ENCODE data around the gene PRSS2. TPM values are rescaled to one million over a fixed set of nuclear protein-coding genes. Genes with fewer than 3 reads are reported as not detected.

Gene PRSS2
- total RNA-seq, 2 donors from 2014 or later = 0.76 TPM; not detected in 1

DNA sequence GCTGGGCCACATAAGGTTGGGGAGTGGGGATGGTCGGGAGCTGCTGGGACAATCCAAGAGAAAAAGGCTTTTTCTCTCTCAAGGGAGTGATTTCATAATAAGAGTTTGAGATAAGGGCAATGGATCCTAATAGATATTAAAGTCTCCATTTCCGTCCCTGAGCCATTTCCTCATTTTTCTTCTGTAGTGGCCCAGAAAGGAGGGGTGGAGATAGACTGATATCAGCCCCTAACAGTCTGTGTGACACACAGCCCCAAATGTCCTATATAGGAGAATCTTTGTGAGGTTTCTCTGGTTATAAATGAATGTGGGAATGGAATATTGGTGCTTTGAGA lies 35.2 kb downstream of the PRSS2 start:
- Mint-ChIP-seq H3K4me1 (ENCODE audit: low read depth in 2 of 2) (peaks cover 87 to 98% of the 10 kb centered on the region in 2 donors), H3K4me3 (peak overlapping the region; percentile 86), H3K9me3 (peaks cover 10% of the 10 kb centered on the region), H3K27ac (peak overlapping the region; percentile 94 to 97), H3K36me3 (peaks cover 35% of the 10 kb centered on the region), H3K27me3 (no peaks in the 10 kb centered on the region)
- no peak for ATAC-seq
- DNase-seq (ENCODE audit: low spot score) = no peak

- peaks cover 10% of the 10 kb centered on the region for H3K9me3 Mint-ChIP-seq
- H3K36me3 Mint-ChIP-seq = peaks cover 30% of the 10 kb centered on the region
- ATAC-seq (no peak), DNase-seq (ENCODE audit: low spot score) (no peak)
- no peaks in the 10 kb centered on the region for H3K27me3 Mint-ChIP-seq
- H3K27ac Mint-ChIP-seq = peak overlapping the region; percentile 94 to 97
- peaks cover 86 to 95% of the 10 kb centered on the region in 2 donors for H3K4me1 Mint-ChIP-seq (ENCODE audit: low read depth in 2 of 2)
- peak overlapping the region; percentile 86 for H3K4me3 Mint-ChIP-seq
These were observed 36.2 kb downstream of the PRSS2 start for GRCh38 chr7:142806957-142807356.

GRCh38 chr7:142807855-142808460 lies 37.2 kb downstream of the PRSS2 start:
- peaks cover 20% of the 10 kb centered on the region for H3K36me3 Mint-ChIP-seq
- DNase-seq (ENCODE audit: low spot score) (peak; percentile 70), ATAC-seq (peak; percentile 34 to 57)
- H3K4me1 Mint-ChIP-seq (ENCODE audit: low read depth in 2 of 2) = peaks cover 77 to 84% of the 10 kb centered on the region in 2 donors
- H3K27ac Mint-ChIP-seq = peak overlapping the region; percentile 94 to 97
- H3K9me3 Mint-ChIP-seq = peaks cover 7% of the 10 kb centered on the region
- peak overlapping the region; percentile 86 for H3K4me3 Mint-ChIP-seq
- no peaks in the 10 kb centered on the region for H3K27me3 Mint-ChIP-seq

- Mint-ChIP-seq H3K27ac (peak overlapping the region; percentile 94 to 97), H3K36me3 (peaks cover 15% of the 10 kb centered on the region), H3K27me3 (no peaks in the 10 kb centered on the region), H3K9me3 (peaks cover 4% of the 10 kb centered on the region), H3K4me1 (ENCODE audit: low read depth in 2 of 2) (peaks cover 73 to 80% of the 10 kb centered on the region in 2 donors), H3K4me3 (peak overlapping the region; percentile 86)
- ATAC-seq = peak; percentile 45 to 52
- DNase-seq (ENCODE audit: low spot score) = no peak
These were observed 37.7 kb downstream of the PRSS2 start for GRCh38 chr7:142808461-142808801.

GRCh38 chr7:142808802-142809583 lies 38.2 kb downstream of the PRSS2 start:
- H3K27ac Mint-ChIP-seq = peak overlapping the region; percentile 94 to 97
- peaks cover 13% of the 10 kb centered on the region for H3K36me3 Mint-ChIP-seq
- peaks cover 4% of the 10 kb centered on the region for H3K9me3 Mint-ChIP-seq
- DNase-seq (ENCODE audit: low spot score) = peak; percentile 95
- no peaks in the 10 kb centered on the region for H3K27me3 Mint-ChIP-seq
- peak overlapping the region; percentile 86 for H3K4me3 Mint-ChIP-seq
- ATAC-seq = peak; percentile 90 to 92
- peaks cover 70 to 75% of the 10 kb centered on the region in 2 donors for H3K4me1 Mint-ChIP-seq (ENCODE audit: low read depth in 2 of 2)

DNA sequence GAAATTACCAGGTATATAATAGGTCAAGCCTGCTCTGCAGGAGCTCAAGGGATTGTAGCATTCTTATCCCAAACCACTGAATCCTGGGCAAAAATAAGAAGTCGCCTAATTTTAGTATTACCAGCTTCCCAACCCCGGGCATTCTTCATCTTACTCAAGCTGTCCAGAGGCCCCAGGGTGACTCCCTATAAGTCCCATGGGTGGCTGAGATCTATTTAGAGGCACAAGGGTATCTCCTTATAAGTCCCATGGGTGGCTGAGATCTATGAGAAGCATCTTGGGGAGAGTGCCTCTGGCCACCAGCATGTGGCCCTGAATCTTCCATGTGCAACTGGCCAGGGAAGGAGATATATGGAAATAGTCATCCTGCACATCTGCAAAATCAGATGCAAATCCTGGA lies 38.9 kb downstream of the PRSS2 start:
- DNase-seq (ENCODE audit: low spot score) (no peak), ATAC-seq (no peak)
- Mint-ChIP-seq H3K4me1 (ENCODE audit: low read depth in 2 of 2) (peaks cover 63 to 68% of the 10 kb centered on the region in 2 donors), H3K9me3 (peaks cover 4% of the 10 kb centered on the region), H3K27me3 (no peaks in the 10 kb centered on the region), H3K4me3 (peak overlapping the region; percentile 86), H3K27ac (peak overlapping the region; percentile 94 to 97), H3K36me3 (peaks cover 6% of the 10 kb centered on the region)

GRCh38 chr7:142811154-142811737 lies 40.5 kb downstream of the PRSS2 start:
- DNase-seq (ENCODE audit: low spot score) = no peak

GRCh38 chr7:142812437-142813215 lies 41.9 kb downstream of the PRSS2 start:
- DNase-seq (ENCODE audit: low spot score) = no peak
- peaks cover 35 to 39% of the 10 kb centered on the region in 2 donors for H3K4me1 Mint-ChIP-seq (ENCODE audit: low read depth in 2 of 2)
- no peak overlapping the region for H3K4me3 Mint-ChIP-seq
- ATAC-seq = no peak
- peaks cover 5 to 6% of the 10 kb centered on the region in 2 donors for H3K27me3 Mint-ChIP-seq
- peak overlapping the region in 1 of 2 donors; percentile 94 for H3K27ac Mint-ChIP-seq
- H3K9me3 Mint-ChIP-seq = no peaks in the 10 kb centered on the region
- H3K36me3 Mint-ChIP-seq = no peaks in the 10 kb centered on the region

More at GRCh38 chr7:142811154-142811737, 40.5 kb downstream of the PRSS2 start:
- peaks cover 47 to 52% of the 10 kb centered on the region in 2 donors for H3K4me1 Mint-ChIP-seq (ENCODE audit: low read depth in 2 of 2)
- no peaks in the 10 kb centered on the region for H3K36me3 Mint-ChIP-seq
- H3K9me3 Mint-ChIP-seq = peaks cover 4% of the 10 kb centered on the region
- H3K4me3 Mint-ChIP-seq = peak overlapping the region; percentile 86
- ATAC-seq = no peak
- H3K27me3 Mint-ChIP-seq = peaks cover 3 to 5% of the 10 kb centered on the region in 2 donors
- H3K27ac Mint-ChIP-seq = peak overlapping the region; percentile 94 to 97

DNA sequence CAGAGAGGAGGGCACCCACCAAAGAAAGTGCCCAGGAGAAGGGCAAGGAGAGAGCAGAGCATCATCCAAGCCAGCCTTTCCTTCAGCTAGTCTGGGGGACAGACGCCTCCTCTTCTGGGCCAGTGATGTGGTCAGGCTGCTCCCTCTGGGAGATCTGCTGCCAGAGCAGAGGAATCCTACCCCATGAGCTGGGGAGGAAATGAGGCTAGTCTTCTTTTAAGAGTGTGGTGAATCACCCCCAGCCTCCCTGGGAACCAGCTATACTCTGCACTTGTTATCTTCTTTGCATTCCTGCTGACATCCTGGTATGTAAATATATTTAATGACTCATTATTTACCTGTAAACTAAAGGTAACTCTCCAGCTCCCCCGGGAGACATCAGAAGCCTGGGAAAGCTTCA lies 42.5 kb downstream of the PRSS2 start:
- Mint-ChIP-seq H3K9me3 (no peaks in the 10 kb centered on the region), H3K27ac (peak overlapping the region in 1 of 2 donors; percentile 94), H3K36me3 (no peaks in the 10 kb centered on the region), H3K4me1 (ENCODE audit: low read depth in 2 of 2) (peaks cover 29 to 33% of the 10 kb centered on the region in 2 donors), H3K27me3 (peaks cover 6 to 7% of the 10 kb centered on the region in 2 donors), H3K4me3 (no peak overlapping the region)
- DNase-seq (ENCODE audit: low spot score) (no peak), ATAC-seq (no peak)

GRCh38 chr7:142813699-142814098 lies 42.9 kb downstream of the PRSS2 start:
- peaks cover 24 to 28% of the 10 kb centered on the region in 2 donors for H3K4me1 Mint-ChIP-seq (ENCODE audit: low read depth in 2 of 2)
- H3K27me3 Mint-ChIP-seq = peaks cover 8 to 10% of the 10 kb centered on the region in 2 donors
- H3K4me3 Mint-ChIP-seq = no peak overlapping the region
- no peaks in the 10 kb centered on the region for H3K36me3 Mint-ChIP-seq
- H3K9me3 Mint-ChIP-seq = no peaks in the 10 kb centered on the region
- DNase-seq (ENCODE audit: low spot score) = no peak
- peak overlapping the region in 1 of 2 donors; percentile 94 for H3K27ac Mint-ChIP-seq
- ATAC-seq = no peak

DNA sequence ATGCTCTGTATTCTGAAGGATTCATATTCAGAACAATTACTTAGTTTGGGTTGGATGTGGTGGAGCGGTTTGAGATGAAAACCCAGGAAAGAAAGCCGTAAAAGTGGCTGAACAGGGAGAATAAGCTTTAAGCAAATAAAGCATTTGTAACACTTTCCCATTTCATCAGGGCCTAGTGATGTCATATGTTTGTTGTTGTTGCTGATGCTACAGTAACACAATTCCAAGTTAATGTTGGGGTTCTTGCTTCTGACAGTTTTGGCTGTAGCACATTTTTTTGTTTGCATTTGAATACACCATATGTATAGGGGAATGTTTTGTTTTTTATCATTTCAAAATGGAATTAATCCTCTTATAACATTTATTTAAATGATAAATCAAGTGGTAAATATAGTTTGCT lies 43.7 kb downstream of the PRSS2 start:
- H3K4me1 Mint-ChIP-seq (ENCODE audit: low read depth in 2 of 2) = peaks cover 18 to 20% of the 10 kb centered on the region in 2 donors
- ATAC-seq (no peak), DNase-seq (ENCODE audit: low spot score) (no peak)
- H3K27me3 Mint-ChIP-seq = peaks cover 14 to 18% of the 10 kb centered on the region in 2 donors
- H3K36me3 Mint-ChIP-seq = no peaks in the 10 kb centered on the region
- no peaks in the 10 kb centered on the region for H3K9me3 Mint-ChIP-seq
- no peak overlapping the region for H3K27ac Mint-ChIP-seq
- H3K4me3 Mint-ChIP-seq = no peak overlapping the region

GRCh38 chr7:142815134-142815533 lies 44.4 kb downstream of the PRSS2 start:
- Mint-ChIP-seq H3K4me3 (no peak overlapping the region), H3K27me3 (peaks cover 17 to 19% of the 10 kb centered on the region in 2 donors), H3K27ac (no peak overlapping the region), H3K36me3 (no peaks in the 10 kb centered on the region), H3K9me3 (no peaks in the 10 kb centered on the region), H3K4me1 (ENCODE audit: low read depth in 2 of 2) (peaks cover 11 to 14% of the 10 kb centered on the region in 2 donors)
- no peak for ATAC-seq
- no peak for DNase-seq (ENCODE audit: low spot score)

DNA sequence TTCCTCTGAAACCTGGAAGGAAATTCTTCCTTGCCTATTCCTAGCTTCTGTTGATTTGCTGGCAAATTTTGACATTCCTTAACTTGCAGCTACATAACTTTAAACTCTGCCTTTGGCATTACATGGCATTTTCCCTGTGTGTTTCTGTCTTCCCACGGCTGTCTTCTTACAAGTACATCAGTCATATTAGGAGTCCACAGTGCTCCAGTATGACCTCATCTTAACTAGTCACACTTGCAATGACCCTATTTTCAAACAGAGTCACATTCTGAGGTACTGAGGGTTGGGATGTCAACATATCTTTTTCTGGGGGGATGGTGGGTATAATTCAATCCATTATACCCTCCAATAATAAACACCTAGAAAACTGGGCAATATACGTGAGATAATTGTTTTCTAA lies 46.7 kb downstream of the PRSS2 start:
- Mint-ChIP-seq H3K27ac (no peak overlapping the region), H3K36me3 (peaks cover 4% of the 10 kb centered on the region), H3K4me3 (no peak overlapping the region), H3K27me3 (peaks cover 28 to 32% of the 10 kb centered on the region in 2 donors), H3K9me3 (no peaks in the 10 kb centered on the region), H3K4me1 (ENCODE audit: low read depth in 2 of 2) (no peaks in the 10 kb centered on the region)
- no peak for ATAC-seq
- DNase-seq (ENCODE audit: low spot score) = no peak

Data from natural killer cell treated with Interleukin-12 subunit alpha and Interleukin-12 subunit beta and Interleukin-15 and Interleukin-18, amount 100 ng/mL, for 72 hours (primary cell).